SKM-1 (cell line): ENCODE results near the gene ACMSD.
"Not testable (repeated sequence)": the region's sequence is repeated elsewhere in the genome, so short reads cannot be mapped to it uniquely, and the experiment has no call there.

Experiments
- DNase-seq: peaks from one replicate; lab custom pipeline; 2025; ENCODE audit not compliant: unreplicated experiment; lab: John Stamatoyannopoulos, UW

ACMSD gene

DNA sequence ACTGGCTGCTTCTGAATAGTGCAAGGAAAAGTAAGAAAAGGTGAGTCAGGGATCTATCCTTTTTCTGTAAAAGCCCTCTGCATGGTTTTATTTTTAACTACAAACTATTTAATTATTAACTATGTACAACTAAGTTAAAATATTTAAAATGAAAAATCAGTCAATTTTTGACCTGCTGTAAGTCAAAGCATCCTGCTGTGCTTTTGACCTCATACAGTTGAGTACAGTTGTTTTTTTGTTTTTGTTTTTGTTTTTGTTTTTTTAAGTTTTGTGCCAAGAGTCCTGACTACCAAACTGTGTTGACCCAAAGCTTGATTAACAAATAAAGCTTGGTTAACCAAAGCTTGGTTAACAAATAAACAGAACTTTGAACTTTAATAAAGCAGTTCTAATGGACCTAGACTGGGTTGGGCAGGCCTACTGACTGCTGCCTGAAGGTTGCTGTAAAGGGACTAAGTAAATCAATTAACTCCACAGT, at the start of gene ACMSD:
Gene ACMSD, plus strand, starts transcription at position 474 of the 478 bp plus-strand sequence. CDS start 67 bp downstream, outside the sequence.
- no peak for DNase-seq

DNA sequence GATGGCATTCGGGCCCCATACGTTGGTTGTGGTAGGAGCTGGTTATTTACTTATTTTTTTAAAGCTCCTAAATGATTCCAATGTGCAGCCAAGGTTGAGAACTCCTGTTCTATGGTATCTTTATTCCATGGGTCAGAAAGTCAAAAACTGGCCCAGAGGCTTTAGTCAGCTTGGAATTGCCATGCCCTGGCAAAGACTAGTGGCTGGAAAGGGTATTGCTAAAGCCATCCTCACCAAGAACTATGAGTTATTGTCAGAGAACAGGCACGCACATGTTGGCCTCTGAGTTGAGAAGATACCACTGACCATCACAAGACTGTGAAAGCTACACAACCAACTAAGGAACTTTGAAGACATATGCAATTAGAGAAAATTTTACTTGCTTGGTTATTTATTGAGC, 47.9 kb upstream of the ACMSD start:
- DNase-seq, result no peak

DNA sequence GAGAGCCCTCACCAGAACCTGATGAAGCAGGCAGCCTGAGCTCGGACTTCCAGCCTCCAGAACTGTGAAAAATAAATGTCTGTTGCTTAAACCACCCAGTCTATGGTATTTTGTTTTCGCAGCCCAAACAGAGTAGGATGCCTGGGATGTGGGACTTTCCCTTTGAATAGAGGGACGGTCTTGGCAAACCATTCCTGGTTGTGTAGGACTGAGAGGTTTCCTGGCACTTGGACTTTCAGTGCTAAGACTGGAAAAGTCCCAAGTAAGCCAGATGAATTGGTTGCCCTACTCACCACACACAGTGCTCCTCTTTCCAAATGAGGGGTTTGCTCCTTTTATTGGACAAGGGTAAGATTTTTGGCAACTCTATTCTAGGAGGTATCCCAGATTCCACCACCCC, 46.8 kb upstream of the ACMSD start:
- no peak for DNase-seq

DNA sequence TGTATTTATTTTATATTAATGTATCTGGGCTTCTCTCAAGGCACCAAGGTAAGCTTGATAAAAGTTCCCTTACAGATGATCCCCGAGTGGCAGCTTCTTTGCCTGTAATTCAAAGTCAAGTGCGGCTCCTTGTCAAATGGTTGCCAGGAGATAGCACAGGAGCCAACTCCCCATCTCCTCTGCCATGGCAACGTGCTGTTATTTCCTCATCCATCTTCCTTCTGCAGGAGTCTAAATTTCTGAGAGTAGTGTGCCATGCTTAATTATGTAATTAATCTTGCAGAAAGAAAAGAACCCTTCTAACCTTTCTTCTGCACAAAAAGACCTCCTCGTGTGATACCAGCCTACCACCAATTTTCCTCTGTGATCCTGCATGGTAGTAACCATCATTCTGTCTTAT, 46.2 kb upstream of the ACMSD start:
- no peak for DNase-seq

GRCh38 chr2:134795765-134796164, 42.7 kb upstream of the ACMSD start:
- no peak for DNase-seq

- DNase-seq, result no peak
Observed at GRCh38 chr2:134796373-134796772, 42.0 kb upstream of the ACMSD start.

DNA sequence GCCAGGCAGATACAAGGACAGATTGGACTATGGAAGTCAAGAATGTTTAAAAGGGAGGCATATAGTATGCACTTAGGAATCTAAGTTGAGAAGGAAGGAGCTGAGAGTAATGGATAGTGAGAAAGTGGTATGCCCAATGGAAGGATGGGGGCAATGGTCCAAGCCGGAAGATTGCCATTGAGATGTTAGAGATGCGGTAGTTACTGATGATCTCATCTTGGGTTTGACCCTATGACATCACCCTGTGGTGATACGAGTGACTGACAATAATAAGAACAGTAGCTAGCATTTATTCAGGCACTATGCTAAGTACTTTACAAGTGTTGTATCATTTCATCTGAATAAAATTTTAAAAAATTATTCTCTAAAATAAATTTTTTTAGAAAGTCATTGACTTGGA, 38.5 kb upstream of the ACMSD start:
- no peak for DNase-seq

DNA sequence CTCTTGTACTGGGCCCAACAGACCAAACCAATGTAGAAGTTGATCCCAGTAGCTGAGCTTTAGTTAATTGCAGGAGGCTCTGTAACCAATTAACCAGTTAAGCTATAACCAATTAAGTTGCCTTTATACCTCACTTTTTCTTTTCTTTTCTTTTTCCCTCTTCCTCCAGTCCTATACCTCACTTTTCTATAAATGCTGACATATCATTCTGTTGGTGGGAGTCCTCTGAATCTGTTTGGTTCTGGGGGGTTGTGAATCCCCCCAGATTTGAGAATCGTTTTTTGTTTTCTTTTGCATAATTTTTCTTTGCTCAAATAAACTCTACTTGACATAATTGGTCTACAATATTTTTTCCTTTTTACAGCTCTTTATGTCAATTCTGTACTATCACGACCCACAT, 38.1 kb upstream of the ACMSD start:
- DNase-seq, result no peak

- DNase-seq, result not testable (repeated sequence)
Observed at GRCh38 chr2:134803609-134804405, 34.6 kb upstream of the ACMSD start.

- no peak for DNase-seq
Observed at GRCh38 chr2:134815741-134816140, 22.7 kb upstream of the ACMSD start.

- DNase-seq, result no peak
Observed at GRCh38 chr2:134818321-134818720, 20.1 kb upstream of the ACMSD start.

DNA sequence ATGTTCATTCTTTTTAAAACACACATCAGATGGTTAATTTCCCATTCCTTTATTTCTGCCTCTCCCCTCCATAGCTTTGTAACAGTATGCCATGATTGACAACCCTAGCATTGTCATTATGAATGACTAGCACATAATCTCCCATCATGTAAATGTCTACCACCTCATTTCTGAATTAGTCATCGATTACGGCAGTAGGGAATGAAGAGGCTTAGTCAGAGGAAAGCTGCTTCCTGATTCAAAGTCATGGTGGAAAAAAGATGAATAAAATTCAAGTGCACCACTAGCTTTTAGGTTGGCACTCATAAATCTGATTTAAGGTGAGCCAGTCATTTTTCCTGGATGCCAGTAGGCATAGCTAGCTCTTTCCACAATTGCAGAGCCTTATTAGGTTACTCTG, 19.1 kb upstream of the ACMSD start:
- DNase-seq, result no peak

- DNase-seq, result no peak
Observed at GRCh38 chr2:134823431-134823830, 15.0 kb upstream of the ACMSD start.

DNA sequence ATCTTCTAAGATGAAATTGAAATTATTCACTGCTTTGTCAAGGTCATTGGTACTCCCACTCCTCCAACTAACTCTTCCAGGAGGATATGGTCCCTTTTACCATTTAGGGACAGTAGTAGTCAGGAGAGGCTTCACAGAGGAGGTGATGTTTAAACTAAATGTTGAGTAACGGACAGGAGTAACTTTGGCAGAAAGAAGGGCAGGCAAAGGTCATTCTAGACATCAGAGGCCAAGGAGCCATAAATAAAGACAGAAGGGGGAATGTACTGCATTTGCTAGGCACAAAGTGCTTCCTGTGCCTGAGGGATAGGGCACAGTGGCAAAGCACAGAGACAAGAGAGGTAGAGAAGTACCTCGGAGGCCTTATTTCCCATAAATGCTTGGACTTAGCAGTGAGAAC, 14.6 kb upstream of the ACMSD start:
- DNase-seq, result no peak

DNA sequence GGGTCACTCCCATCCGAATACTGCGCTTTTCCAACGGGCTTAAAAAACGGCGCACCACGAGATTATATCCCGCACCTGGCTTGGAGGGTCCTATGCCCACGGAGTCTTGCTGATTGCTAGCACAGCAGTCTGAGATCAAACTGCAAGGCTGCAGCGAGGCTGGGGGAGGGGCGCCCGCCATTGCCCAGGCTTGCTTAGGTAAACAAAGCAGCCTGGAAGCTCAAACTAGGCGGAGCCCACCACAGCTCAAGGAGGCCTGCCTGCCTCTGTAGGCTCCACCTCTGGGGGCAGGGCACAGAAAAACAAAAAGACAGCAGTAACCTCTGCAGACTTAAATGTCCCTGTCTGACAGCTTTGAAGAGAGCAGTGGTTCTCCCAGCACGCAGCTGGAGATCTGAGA, 12.7 kb upstream of the ACMSD start:
- DNase-seq, result not testable (repeated sequence)

GRCh38 chr2:134835471-134835870, 2.9 kb upstream of the ACMSD start:
- DNase-seq, result no peak

DNA sequence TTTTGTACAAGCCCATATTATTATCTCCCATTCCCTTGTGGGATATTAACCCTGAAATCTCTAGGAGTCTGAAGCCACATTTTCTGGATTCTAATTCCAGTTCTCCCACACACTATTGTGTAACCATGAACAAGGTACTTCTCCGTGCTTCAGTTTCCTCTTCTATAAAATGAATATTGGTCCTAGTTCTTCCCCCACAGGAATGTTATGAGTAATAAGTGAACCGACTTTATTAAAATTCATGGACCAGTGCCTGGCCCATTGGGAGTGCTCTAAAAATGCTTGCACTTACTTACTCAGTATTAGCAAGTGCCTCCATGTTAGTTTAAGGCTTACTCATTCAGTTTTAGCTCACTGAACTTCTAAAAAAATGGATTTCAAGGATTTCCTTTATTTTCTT, 1.4 kb upstream of the ACMSD start:
- DNase-seq, result no peak

- DNase-seq, result no peak
Observed at GRCh38 chr2:134839649-134840048, 1.2 kb downstream of the ACMSD start.

DNA sequence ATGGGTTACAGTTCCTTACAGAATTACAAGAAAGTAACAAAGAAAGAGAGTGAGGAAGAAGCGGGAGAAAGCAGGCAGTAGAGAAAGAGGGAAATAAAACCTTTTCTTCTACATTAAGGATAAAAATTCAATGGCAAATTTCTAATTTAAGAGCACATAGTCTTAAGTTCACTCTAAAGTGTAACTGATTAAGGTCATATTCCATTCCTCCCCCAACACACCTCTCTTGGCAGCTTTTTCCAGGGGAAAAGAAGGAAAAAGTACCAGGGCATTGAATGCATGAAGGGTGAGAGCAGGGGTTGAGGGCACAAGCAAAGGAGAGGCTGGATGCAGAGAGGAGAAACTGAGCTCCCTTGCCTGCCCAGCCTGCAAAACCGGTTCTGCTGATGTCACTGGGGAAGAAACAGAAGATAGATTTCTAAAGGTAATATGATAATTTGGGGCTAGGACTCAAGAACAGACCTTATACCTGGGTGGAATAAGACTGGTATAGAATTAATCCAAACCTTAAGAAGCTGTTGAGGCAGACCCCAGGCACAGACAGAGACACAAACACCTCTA, 4.6 kb downstream of the ACMSD start:
- no peak for DNase-seq

GRCh38 chr2:134843968-134844367, 5.6 kb downstream of the ACMSD start:
- DNase-seq, result no peak

DNA sequence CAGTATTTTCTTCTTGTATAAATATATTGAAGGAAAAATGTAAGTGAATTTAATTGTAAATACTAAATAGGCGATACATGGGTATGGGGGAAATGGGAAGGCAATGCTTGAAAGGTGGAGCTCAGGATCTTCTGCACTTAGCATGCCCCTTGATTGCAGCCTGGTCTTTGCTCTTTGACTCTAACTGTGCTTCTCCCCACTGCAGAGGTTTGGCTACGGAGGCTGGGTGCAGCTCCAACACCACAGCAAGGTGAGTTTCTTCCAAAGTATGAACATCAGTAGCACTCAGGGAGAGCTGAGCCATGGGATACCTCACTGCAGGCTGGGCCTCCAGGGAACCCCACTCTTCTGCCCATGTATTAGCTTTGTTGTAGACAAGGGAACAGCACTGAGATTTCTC, 6.6 kb downstream of the ACMSD start:
- no peak for DNase-seq

DNA sequence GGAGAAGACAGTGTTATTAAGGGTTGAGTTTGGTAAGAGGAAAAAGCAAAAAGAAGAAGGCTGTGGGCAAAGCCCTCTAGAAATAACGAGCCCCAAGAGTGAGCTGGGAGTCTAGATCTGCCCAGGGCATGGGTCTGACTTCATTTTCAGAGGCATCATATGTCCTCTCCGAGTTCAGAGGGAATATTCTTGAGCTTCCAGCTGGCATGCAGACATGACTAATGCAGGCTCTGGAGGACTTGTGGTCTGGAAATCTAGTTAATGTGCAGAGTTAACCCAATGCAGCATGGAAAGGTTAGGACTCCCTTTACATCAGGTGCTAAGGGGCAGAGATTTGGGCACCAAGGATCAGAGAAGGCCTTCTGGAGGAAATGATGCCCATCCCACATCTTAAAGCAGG, 7.3 kb downstream of the ACMSD start:
- no peak for DNase-seq

GRCh38 chr2:134846213-134846612, 7.8 kb downstream of the ACMSD start:
- DNase-seq, result no peak
